Measurements from ENCODE around the gene FAM98C.
A peak's percentile ranks its signal among the peaks of the same experiment; 100 is the strongest.

The FAM98C gene

DNA sequence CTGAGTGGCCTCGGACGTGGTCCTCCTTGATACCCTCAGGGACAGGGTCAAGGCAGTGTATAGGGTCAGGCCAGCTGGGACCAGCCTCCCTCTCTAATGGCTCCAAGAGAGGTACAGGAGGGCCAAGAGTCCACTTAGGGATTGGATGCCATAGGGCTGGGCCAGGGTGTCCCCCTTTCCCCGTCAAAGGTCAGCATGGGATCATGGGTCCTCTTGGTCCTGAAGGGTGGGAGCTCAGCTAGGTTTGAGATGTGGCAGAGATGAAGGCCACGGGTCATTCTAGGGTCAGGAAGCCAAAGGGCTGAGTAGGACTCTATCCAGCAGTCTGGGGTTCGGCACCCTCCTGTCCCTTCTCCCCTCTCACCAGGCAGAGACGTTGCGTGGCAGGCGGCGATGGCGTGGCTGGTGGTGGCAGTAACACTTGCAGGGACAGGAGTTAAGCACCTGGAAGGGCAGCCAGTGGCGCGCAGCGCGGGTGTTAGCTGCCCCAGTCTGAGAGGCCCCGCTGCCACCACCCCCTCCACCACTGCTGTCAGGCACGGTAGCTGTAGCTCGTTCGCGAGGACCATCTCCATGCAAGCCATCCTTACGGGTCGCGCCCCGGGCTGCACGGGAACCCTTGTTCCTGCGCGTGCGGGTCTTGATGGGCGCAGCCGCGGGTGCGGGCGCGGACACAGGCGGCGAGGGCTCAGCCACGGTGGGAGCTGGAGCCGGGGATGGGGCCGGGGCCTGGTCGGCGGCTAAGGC lies 17.7 kb upstream of the FAM98C start:
- ATAC-seq (replicated peaks) (no peak), DNase-seq (no peak)
- H3K36me3 Mint-ChIP-seq (ENCODE audit: insufficient read depth): peaks cover 50% of the 10 kb centered on the region
- H3K27ac Mint-ChIP-seq: peak overlapping the region in 1 of 2 donors; percentile 63
- H3K4me1 Mint-ChIP-seq (ENCODE audit: low read depth in 2 of 2): peaks cover 13 to 14% of the 10 kb centered on the region in 2 donors
- H3K4me3 Mint-ChIP-seq: peak overlapping the region in 1 of 2 donors; percentile 49
- H3K27me3 Mint-ChIP-seq: no peaks in the 10 kb centered on the region
- H3K9me3 Mint-ChIP-seq: no peaks in the 10 kb centered on the region

DNA sequence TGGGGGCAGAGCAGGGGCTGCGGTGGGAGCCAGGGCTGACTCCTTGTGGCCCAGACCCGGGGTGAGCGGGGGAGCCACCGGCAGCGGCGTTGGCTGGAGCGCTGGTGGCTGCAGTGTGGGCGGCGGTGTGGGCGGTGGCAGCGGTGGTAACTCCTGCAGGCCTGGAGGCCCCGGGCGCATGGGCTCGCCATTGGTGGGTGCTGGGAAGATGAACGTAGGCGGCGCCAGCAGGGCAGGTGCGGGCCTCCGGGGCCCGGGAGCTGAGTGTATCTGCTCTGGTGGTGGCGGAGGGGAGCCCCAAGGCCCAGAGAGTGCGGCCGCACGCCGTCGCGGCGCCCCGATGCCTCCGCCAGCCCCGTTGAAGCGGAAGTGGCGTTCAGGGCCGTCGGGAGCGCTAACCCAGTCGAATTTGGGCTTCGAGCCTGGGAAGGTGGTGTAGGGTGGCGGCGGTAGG lies 17.1 kb upstream of the FAM98C start:
- ATAC-seq (replicated peaks) (peak; percentile 18), DNase-seq (peak in 1 of 3 experiments; percentile 26)
- Mint-ChIP-seq H3K4me1 (ENCODE audit: low read depth in 2 of 2) (peaks cover 11 to 12% of the 10 kb centered on the region in 2 donors), H3K36me3 (ENCODE audit: insufficient read depth) (peaks cover 44% of the 10 kb centered on the region), H3K27ac (peak overlapping the region in 1 of 2 donors; percentile 26), H3K9me3 (no peaks in the 10 kb centered on the region), H3K27me3 (no peaks in the 10 kb centered on the region), H3K4me3 (peak overlapping the region in 1 of 2 donors; percentile 37)

DNA sequence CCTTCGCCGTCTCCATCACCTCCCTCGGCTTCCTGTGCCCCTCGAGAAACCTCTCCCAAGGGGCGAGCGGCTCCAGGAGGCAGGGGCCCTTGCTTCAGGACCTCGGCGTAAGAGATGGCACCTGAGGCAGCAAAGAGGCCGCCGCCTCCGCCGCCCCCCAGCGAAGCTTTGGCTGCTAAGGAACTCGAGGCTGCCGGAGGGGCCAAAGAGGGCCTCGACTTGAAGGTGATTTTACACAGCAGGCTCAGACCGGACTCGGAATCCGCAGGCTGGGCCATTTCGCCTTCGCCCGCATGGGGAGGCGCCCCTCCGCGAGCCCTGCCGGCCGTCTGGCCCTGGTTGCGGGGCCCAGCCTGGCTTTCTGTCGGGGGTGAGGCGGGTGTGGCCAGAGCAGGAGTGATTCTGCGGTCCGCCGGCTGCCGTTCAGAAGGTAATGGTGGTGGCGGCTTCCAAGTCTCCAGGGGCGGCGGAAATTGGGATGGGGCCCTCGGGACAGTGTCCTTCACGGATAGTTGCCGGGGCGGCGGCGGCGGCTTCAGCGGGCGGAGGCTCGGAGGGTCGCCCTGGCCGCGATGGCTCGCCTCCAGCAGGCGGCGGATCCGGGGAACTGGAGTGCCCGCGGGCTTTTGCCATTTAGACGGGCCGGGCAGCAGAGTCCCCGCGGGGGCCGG lies 16.5 kb upstream of the FAM98C start:
- H3K9me3 Mint-ChIP-seq: no peaks in the 10 kb centered on the region
- no peaks in the 10 kb centered on the region for H3K27me3 Mint-ChIP-seq
- DNase-seq: no peak
- peak overlapping the region; percentile 15 to 37 for H3K4me3 Mint-ChIP-seq
- H3K4me1 Mint-ChIP-seq (ENCODE audit: low read depth in 2 of 2): peaks cover 11 to 12% of the 10 kb centered on the region in 2 donors
- peak overlapping the region in 1 of 2 donors; percentile 26 for H3K27ac Mint-ChIP-seq
- H3K36me3 Mint-ChIP-seq (ENCODE audit: insufficient read depth): peaks cover 39% of the 10 kb centered on the region
- no peak for ATAC-seq (replicated peaks)

DNA sequence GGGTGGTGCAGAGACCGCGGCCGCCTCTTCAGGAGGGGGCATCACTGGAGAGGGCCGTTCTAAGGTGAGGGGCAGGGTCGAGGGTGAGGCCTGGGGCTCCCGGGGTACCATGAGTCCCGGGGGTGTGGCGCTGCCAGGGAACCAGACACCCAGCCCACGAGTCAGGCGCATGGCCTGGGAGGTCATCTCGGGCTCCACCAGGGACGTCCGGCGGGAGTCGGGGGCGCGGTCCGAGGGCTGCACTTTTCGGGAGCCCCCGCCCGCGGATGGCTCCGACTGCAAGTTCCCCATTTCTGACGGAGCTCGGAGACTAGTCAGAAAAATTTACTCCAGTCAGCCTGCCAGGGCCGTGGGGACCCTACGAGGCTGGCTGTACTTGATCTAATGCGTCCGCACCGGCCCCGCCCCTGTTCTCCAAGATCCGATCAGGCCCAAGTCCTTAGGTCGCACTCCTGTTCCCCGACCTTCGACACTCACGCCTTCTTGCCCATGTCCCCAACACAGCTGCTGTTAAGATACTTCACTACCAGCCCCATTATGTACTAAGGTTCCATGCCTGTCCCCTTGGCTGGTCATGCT lies 15.8 kb upstream of the FAM98C start:
- peaks cover 11 to 12% of the 10 kb centered on the region in 2 donors for H3K4me1 Mint-ChIP-seq (ENCODE audit: low read depth in 2 of 2)
- no peaks in the 10 kb centered on the region for H3K9me3 Mint-ChIP-seq
- H3K4me3 Mint-ChIP-seq: peak overlapping the region; percentile 83 to 85
- peak overlapping the region; percentile 69 to 72 for H3K27ac Mint-ChIP-seq
- no peaks in the 10 kb centered on the region for H3K27me3 Mint-ChIP-seq
- ATAC-seq (replicated peaks) (no peak), DNase-seq (no peak)
- H3K36me3 Mint-ChIP-seq (ENCODE audit: insufficient read depth): peaks cover 33% of the 10 kb centered on the region

DNA sequence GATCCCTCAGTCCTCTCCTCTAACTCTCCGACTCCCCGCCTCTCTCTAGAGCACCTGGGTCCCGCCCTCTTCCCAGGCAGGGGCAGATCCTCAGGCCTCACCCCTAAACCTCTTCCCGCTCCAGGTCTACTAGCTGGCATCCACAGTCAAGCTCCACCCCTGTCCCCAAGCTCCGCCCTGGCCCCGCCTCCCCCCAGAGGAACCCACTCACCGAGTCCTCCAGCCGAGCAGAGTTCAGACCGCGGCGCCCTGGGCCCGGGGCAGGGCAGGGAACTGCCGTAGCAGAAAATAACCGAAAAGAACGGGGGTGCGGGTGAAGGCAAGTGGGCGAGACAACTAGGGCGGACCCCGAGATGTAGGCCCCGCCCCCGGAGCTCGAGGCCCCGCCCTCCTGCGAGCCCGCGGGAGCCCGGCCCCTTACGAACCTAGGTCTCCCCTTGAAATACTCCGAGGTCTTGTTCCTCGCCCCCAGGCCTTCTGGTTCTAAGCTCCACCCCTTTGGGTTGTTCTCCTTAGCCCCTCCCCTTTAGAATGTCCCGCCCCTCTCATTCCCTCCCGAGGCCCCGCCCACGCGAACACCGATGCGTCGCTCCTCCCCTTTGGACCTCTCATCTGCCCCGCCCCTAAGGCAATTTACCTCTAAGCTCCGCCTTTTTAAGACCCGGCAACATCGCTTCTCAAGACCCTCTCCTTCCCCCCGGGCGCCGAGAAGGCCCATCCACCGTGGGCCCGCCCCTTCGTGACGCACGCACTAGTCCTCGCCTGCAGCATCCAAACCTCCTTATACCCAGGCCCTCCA lies 15.1 kb upstream of the FAM98C start, which contains the start of gene GGN:
Gene GGN, minus strand, starts transcription at position 485 of the 799 bp plus-strand sequence. CDS start 773 bp downstream, outside the sequence.
- H3K9me3 Mint-ChIP-seq: no peaks in the 10 kb centered on the region
- H3K36me3 Mint-ChIP-seq (ENCODE audit: insufficient read depth): peaks cover 26% of the 10 kb centered on the region
- ATAC-seq (replicated peaks): peak; percentile 74
- peak within 1 kb of the TSS; percentile 69 to 72 for H3K27ac Mint-ChIP-seq
- peak; percentile 74 to 78 (median 76) for DNase-seq
- H3K4me3 Mint-ChIP-seq: peak within 1 kb of the TSS; percentile 83 to 85
- H3K4me1 Mint-ChIP-seq (ENCODE audit: low read depth in 2 of 2): peaks cover 11 to 12% of the 10 kb centered on the region in 2 donors
- H3K27me3 Mint-ChIP-seq: no peaks in the 10 kb centered on the region

DNA sequence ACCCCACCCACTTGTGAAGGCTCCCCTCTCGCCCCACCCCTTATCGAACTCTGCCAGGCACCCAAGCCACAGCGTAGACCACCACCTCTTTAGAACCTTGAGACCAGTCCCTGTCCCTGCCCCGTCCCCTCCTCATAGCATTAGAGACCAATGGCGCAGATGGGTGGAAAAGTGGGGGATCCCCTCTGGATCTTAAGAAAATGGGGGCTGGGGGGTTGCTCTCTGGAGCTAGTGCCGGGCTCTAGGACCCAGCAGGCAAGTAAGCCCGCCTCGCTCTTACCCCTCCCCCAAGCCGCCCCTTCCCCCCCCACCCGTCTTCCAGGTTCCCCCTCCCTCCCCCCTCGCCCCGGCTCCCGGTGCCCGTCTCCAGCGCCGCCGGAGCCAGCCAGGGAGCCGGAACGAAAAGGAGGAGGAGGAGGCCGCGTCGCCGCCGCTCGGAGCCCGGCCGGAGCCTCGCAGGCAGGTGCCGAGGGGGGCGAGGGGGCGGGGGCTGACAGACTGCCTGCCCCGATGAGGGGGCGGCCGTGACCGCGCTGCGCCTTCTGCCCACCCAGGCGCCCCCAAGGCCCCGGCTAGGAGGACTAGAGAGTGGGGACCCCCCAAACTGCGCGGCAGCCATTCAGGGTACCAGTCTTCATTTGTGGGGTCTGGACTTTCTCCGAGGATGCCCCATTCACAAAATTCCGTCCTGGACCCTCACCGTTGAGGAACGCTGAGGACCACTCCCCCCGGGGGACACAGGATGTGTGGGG lies 14.4 kb upstream of the FAM98C start, which contains the start of gene SPRED3:
Gene SPRED3, plus strand, starts transcription at position 349 of the 752 bp plus-strand sequence. CDS start 1,606 bp downstream, outside the sequence.
- H3K27me3 Mint-ChIP-seq: no peaks in the 10 kb centered on the region
- peaks cover 11 to 12% of the 10 kb centered on the region in 2 donors for H3K4me1 Mint-ChIP-seq (ENCODE audit: low read depth in 2 of 2)
- H3K36me3 Mint-ChIP-seq (ENCODE audit: insufficient read depth): peaks cover 18% of the 10 kb centered on the region
- peak within 1 kb of the TSS; percentile 69 to 72 for H3K27ac Mint-ChIP-seq
- peak within 1 kb of the TSS; percentile 83 to 85 for H3K4me3 Mint-ChIP-seq
- ATAC-seq (replicated peaks) (peak; percentile 3), DNase-seq (no peak)
- no peaks in the 10 kb centered on the region for H3K9me3 Mint-ChIP-seq

DNA sequence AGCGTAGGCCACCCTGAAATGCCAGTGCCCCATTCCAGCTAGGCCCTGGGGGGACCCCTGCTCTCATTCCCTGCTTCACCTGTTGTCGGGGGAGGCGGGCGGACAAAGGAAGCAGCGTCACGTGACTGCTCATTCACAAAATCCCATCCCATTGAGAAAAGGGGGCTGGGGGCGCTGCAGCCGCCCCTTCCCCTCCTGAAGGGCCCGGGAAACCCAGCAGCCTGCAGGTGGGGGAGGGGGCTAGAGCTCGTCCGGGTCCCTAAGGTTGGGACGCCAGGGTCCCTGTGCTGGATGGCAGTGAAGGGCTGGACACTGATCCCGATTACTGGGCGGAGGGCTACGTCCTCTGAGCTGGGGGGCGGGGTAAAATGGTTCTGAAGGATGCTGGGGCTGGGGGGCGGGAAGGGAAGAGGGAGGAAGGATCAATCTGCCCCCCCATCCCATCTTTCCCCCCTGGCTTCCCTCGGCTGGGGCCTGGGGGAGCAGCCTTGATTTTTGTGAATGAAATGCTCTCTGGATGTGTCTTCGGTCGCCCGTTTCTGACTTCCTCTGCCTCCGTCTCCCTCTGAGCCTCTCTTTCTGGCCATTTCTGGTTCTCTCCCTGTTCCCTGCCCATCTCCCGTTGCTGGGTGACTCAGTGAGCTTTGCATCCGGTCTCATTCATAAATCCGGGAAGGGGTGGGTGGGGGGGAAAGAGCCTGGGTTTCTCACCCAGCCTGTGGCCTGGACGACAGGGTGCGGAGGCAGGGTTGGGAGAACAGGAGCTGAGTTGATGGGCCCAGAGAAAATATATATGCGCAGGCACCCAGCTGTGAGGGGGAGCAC lies 13.6 kb upstream of the FAM98C start:
- no peaks in the 10 kb centered on the region for H3K9me3 Mint-ChIP-seq
- H3K36me3 Mint-ChIP-seq (ENCODE audit: insufficient read depth): peaks cover 17% of the 10 kb centered on the region
- no peak overlapping the region for H3K27ac Mint-ChIP-seq
- ATAC-seq (replicated peaks): no peak
- DNase-seq: no peak
- H3K27me3 Mint-ChIP-seq: no peaks in the 10 kb centered on the region
- peaks cover 12 to 15% of the 10 kb centered on the region in 2 donors for H3K4me1 Mint-ChIP-seq (ENCODE audit: low read depth in 2 of 2)
- H3K4me3 Mint-ChIP-seq: peak overlapping the region; percentile 60 to 85

DNA sequence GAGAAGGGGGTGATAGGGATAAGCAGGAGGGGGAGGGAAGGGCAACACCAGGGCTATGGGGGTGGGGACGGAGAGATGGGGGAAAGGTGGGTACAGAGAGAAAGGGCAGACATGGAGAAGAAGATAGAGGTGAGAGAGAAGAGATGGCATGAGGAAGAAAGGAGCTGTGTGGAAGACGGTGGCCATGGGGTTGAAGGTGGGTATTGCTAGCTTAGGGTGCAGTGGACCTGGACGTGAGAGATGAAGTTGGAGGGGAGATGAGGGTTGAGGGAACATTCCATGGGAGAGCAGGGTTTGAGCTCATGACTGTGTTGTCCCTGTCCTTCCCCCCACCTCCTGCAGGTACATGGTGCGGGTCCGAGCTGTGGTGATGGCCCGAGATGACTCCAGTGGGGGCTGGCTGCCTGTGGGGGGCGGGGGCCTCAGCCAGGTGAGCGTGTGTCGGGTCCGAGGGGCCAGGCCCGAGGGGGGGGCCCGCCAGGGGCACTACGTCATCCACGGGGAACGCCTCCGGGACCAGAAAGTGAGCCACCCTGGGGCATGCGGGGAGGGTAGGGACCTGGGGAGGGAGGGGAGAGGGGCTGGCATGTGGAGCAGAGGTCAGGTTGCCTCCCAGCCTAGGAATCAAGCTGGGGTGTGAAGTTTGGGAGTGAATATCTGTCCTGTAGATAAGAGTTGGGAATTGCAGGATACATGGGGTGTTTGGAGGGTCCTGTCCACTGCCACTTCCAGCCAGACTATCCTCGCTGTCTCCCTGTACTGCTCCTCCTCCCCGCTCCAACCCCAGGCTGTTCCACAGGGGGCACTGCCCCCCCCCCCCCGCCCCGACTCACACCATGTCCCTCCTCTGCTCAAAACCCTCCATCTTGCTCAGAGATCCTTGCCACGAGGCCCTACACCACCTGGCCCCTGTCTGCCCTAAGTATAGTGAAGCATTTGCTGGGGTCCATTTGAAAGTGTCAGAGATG lies 12.7 kb upstream of the FAM98C start:
- Mint-ChIP-seq H3K36me3 (ENCODE audit: insufficient read depth) (peaks cover 11% of the 10 kb centered on the region), H3K9me3 (no peaks in the 10 kb centered on the region), H3K4me3 (peak overlapping the region; percentile 60 to 85), H3K27me3 (no peaks in the 10 kb centered on the region), H3K27ac (no peak overlapping the region), H3K4me1 (ENCODE audit: low read depth in 2 of 2) (peaks cover 16 to 17% of the 10 kb centered on the region in 2 donors)
- ATAC-seq (replicated peaks) (no peak), DNase-seq (no peak)

DNA sequence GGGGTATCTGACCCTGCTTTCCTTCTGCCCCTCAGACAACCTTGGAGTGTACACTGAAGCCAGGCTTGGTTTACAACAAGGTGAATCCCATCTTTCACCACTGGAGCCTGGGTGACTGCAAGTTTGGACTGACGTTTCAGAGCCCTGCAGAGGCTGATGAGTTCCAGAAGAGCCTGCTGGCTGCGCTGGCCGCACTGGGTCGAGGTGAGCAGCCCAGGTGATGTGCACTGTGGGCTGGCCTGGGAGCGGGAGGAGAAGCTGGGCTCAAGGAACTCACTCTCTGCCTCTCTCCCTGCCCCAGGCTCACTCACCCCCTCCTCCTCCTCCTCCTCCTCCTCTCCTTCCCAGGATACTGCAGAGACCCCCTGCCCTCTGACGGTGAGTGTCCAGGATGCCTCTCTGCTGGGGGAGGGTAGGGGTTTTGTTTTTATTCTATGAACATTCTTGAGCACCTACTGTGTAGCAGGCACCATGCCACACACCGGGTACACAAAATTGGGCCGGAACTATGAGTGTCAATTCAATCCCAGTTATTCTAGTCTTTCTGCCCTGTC lies 10.9 kb upstream of the FAM98C start:
- H3K4me3 Mint-ChIP-seq: no peak overlapping the region
- no peaks in the 10 kb centered on the region for H3K9me3 Mint-ChIP-seq
- no peak overlapping the region for H3K27ac Mint-ChIP-seq
- peaks cover 16 to 24% of the 10 kb centered on the region in 2 donors for H3K4me1 Mint-ChIP-seq (ENCODE audit: low read depth in 2 of 2)
- peaks cover 11% of the 10 kb centered on the region for H3K36me3 Mint-ChIP-seq (ENCODE audit: insufficient read depth)
- DNase-seq (no peak), ATAC-seq (replicated peaks) (no peak)
- no peaks in the 10 kb centered on the region for H3K27me3 Mint-ChIP-seq

DNA sequence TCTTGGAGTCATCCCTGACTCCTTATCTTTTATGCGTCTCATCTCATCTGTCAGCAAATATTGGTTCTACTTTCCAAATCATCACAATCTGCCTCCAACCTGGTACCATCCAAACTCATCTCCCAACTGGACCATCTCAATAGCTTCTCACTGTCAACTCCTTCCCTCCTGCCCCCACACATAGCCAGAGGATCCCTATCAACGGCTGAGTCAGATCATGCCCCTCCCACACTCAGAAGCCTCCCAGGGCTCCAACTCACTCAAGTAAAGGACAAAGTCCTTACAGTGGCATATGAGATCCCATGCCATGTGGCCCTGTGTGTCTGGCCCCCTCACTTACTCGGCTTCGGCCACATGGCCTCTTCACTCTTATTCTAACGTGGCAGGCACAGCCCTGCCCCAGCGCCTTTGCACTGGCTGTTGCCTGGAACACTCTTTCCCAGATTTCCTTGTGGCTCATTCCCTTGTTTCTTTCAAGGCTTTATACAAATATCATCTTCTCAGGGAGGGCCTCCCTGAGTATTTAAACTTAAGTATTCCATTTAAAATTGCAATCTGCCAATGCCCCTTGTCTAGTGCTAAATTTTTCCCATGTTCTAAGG lies 10.1 kb upstream of the FAM98C start:
- Mint-ChIP-seq H3K27ac (no peak overlapping the region), H3K36me3 (ENCODE audit: insufficient read depth) (peaks cover 4% of the 10 kb centered on the region), H3K4me3 (no peak overlapping the region), H3K27me3 (no peaks in the 10 kb centered on the region), H3K9me3 (no peaks in the 10 kb centered on the region), H3K4me1 (ENCODE audit: low read depth in 2 of 2) (peaks cover 12 to 21% of the 10 kb centered on the region in 2 donors)
- ATAC-seq (replicated peaks) (no peak), DNase-seq (no peak)
